Measurements from ENCODE around the gene CTPS2. TPM values are rescaled to one million over a fixed set of nuclear protein-coding genes. Genes with fewer than 3 reads are reported as not detected.
A peak's percentile ranks its signal among the peaks of the same experiment; 100 is the strongest.
"Not testable (repeated sequence)": the region's sequence is repeated elsewhere in the genome, so short reads cannot be mapped to it uniquely, and the experiment has no call there.

The CTPS2 gene
- total RNA-seq, 1 donor from 2014 or later, result 116 TPM

GRCh38 chrX:16633754-16634153 is 78.7 kb downstream of the CTPS2 start:
- Histone ChIP-seq H3K27ac (no peak overlapping the region), H3K4me1 (peaks cover 11% of the 10 kb centered on the region), H3F3A (ENCODE audit: low read depth) (peaks cover 27% of the 10 kb centered on the region), H3K9ac (no peak overlapping the region), H3K9me3 (ENCODE audit: low read depth) (no peaks in the 10 kb centered on the region), H2AFZ (replicated peaks) (no peak overlapping the region), H3K4me3 (no peak overlapping the region), H3K4me2 (no peak overlapping the region), H3K36me3 (peaks cover 6% of the 10 kb centered on the region), H3K27me3 (no peaks in the 10 kb centered on the region), H4K20me1 (ENCODE audit: low read depth) (peaks cover 5% of the 10 kb centered on the region), H3K79me2 (ENCODE audit: low read depth) (no peaks in the 10 kb centered on the region)
- H3K4me3 Mint-ChIP-seq, result no peak overlapping the region
- H3K4me1 Mint-ChIP-seq, result peaks cover 13% of the 10 kb centered on the region
- peaks cover 18% of the 10 kb centered on the region for H3K36me3 Mint-ChIP-seq
- H3K27ac Mint-ChIP-seq, result no peak overlapping the region
- H3K9me3 Mint-ChIP-seq, result no peaks in the 10 kb centered on the region
- no peak for DNase-seq (ENCODE audit: low spot score)
- TF ChIP-seq EZH2 (IDR thresholded peaks at IDR 0.05) (no peak), CTCF (IDR thresholded peaks at IDR 0.05) (no peak), EZH2phosphoT487 (IDR thresholded peaks at IDR 0.05) (no peak)
- peaks cover 2% of the 10 kb centered on the region for H3K27me3 Mint-ChIP-seq (ENCODE audit: insufficient read depth, low read depth)

- Histone ChIP-seq H3K9me3 (ENCODE audit: low read depth) (no peaks in the 10 kb centered on the region), H2AFZ (replicated peaks) (no peak overlapping the region), H3F3A (ENCODE audit: low read depth) (peaks cover 37% of the 10 kb centered on the region), H3K27ac (peak overlapping the region; percentile 73), H3K4me2 (peak overlapping the region; percentile 63), H3K27me3 (no peaks in the 10 kb centered on the region), H3K36me3 (no peaks in the 10 kb centered on the region), H3K4me3 (no peak overlapping the region), H4K20me1 (ENCODE audit: low read depth) (peaks cover 5% of the 10 kb centered on the region), H3K9ac (no peak overlapping the region), H3K4me1 (peaks cover 23% of the 10 kb centered on the region), H3K79me2 (ENCODE audit: low read depth) (no peaks in the 10 kb centered on the region)
- peak; percentile 9 for DNase-seq (ENCODE audit: low spot score)
- H3K4me3 Mint-ChIP-seq, result no peak overlapping the region
- peaks cover 18% of the 10 kb centered on the region for H3K4me1 Mint-ChIP-seq
- peaks cover 2% of the 10 kb centered on the region for H3K27me3 Mint-ChIP-seq (ENCODE audit: insufficient read depth, low read depth)
- no peaks in the 10 kb centered on the region for H3K9me3 Mint-ChIP-seq
- H3K27ac Mint-ChIP-seq, result peak overlapping the region; percentile 38
- TF ChIP-seq EZH2phosphoT487 (IDR thresholded peaks at IDR 0.05) (no peak), CTCF (IDR thresholded peaks at IDR 0.05) (no peak), EZH2 (IDR thresholded peaks at IDR 0.05) (no peak)
- peaks cover 19% of the 10 kb centered on the region for H3K36me3 Mint-ChIP-seq
These were observed 82.6 kb downstream of the CTPS2 start for GRCh38 chrX:16629909-16630308.

GRCh38 chrX:16628946-16629595 is 83.4 kb downstream of the CTPS2 start:
- Histone ChIP-seq H3K79me2 (ENCODE audit: low read depth) (no peaks in the 10 kb centered on the region), H4K20me1 (ENCODE audit: low read depth) (peaks cover 5% of the 10 kb centered on the region), H3F3A (ENCODE audit: low read depth) (peaks cover 37% of the 10 kb centered on the region), H3K9me3 (ENCODE audit: low read depth) (no peaks in the 10 kb centered on the region), H2AFZ (replicated peaks) (no peak overlapping the region), H3K27me3 (no peaks in the 10 kb centered on the region), H3K4me3 (no peak overlapping the region), H3K4me1 (peaks cover 23% of the 10 kb centered on the region), H3K27ac (peak overlapping the region; percentile 73), H3K36me3 (no peaks in the 10 kb centered on the region), H3K4me2 (peak overlapping the region; percentile 63), H3K9ac (no peak overlapping the region)
- peak; percentile 92 for DNase-seq (ENCODE audit: low spot score)
- Mint-ChIP-seq H3K4me3 (no peak overlapping the region), H3K27ac (no peak overlapping the region), H3K27me3 (ENCODE audit: insufficient read depth, low read depth) (peaks cover 2% of the 10 kb centered on the region), H3K9me3 (no peaks in the 10 kb centered on the region), H3K36me3 (peaks cover 22% of the 10 kb centered on the region), H3K4me1 (peaks cover 18% of the 10 kb centered on the region)
- TF ChIP-seq CTCF (IDR thresholded peaks at IDR 0.05), result no peak

- not testable (repeated sequence) for H3K36me3 ChIP-seq; H3K9me3 Mint-ChIP-seq; H2AFZ ChIP-seq (replicated peaks); H3K79me2 ChIP-seq (ENCODE audit: low read depth); H3K27ac Mint-ChIP-seq; H3K27me3 ChIP-seq; H3K4me3 Mint-ChIP-seq; H3K9me3 ChIP-seq (ENCODE audit: low read depth); H4K20me1 ChIP-seq (ENCODE audit: low read depth); H3K4me3 ChIP-seq; DNase-seq (ENCODE audit: low spot score); H3K9ac ChIP-seq; H3K27me3 Mint-ChIP-seq (ENCODE audit: insufficient read depth, low read depth)
- H3K4me1 ChIP-seq, result peaks cover 23% of the 10 kb centered on the region
- peaks cover 18% of the 10 kb centered on the region for H3K4me1 Mint-ChIP-seq
- H3F3A ChIP-seq (ENCODE audit: low read depth), result peaks cover 37% of the 10 kb centered on the region
- H3K4me2 ChIP-seq, result peak overlapping the region; percentile 63
- peaks cover 22% of the 10 kb centered on the region for H3K36me3 Mint-ChIP-seq
- H3K27ac ChIP-seq, result peak overlapping the region; percentile 61
These were observed 84.0 kb downstream of the CTPS2 start for GRCh38 chrX:16628511-16628910.

All from neural progenitor cell (in vitro differentiated cells).